Rectal smooth muscle tissue (tissue), 1 donor: ENCODE results near the gene PPM1B.
"Not testable (repeated sequence)": the region's sequence is repeated elsewhere in the genome, so short reads cannot be mapped to it uniquely, and the experiment has no call there.

Experiments
- H3K27ac ChIP-seq: one replicate; pipeline ENCODE4 v1.7.0; 2013; ENCODE audit warnings: low read depth, low read length, inconsistent platforms
- H3K27me3 ChIP-seq: one replicate; pipeline ENCODE4 v1.7.0; 2013; ENCODE audit warnings: low read length; ENCODE audit not compliant: control insufficient read depth, insufficient read depth
- H3K36me3 ChIP-seq: one replicate; pipeline ENCODE4 v1.7.0; 2013; ENCODE audit warnings: low read length; ENCODE audit not compliant: control insufficient read depth, insufficient read depth
- H3K4me1 ChIP-seq: one replicate; pipeline ENCODE4 v1.7.0; 2013; ENCODE audit warnings: low read length; ENCODE audit not compliant: control insufficient read depth, insufficient read depth
- H3K4me3 ChIP-seq: one replicate; pipeline ENCODE4 v1.7.0; 2013; ENCODE audit warnings: low read length
- H3K9ac ChIP-seq: one replicate; pipeline ENCODE4 v1.7.0; 2013; ENCODE audit warnings: low read length

Gene PPM1B

DNA sequence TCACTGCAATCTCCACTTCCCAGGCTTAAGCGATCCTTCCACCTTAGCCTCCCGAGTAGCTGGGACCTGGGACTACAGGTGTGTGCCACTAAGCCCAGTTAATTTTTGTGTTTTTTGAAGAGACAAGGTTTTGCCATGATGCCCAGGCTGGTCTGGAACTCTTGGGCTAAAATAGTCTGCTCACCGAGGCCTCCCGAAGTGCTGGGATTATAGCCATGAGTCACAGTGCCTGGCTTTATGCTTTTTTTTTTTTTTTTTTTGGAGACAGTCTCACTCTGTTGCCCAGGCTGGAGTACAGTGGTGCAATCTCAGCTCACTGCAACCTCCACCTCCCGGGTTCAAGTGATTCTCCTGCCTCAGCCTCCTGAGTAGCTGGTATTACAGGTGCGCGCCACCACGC lies 39.0 kb downstream of the PPM1B start:
- not testable (repeated sequence) for H3K36me3 ChIP-seq, H3K4me1 ChIP-seq, H3K27ac ChIP-seq, H3K4me3 ChIP-seq, H3K27me3 ChIP-seq, H3K9ac ChIP-seq

DNA sequence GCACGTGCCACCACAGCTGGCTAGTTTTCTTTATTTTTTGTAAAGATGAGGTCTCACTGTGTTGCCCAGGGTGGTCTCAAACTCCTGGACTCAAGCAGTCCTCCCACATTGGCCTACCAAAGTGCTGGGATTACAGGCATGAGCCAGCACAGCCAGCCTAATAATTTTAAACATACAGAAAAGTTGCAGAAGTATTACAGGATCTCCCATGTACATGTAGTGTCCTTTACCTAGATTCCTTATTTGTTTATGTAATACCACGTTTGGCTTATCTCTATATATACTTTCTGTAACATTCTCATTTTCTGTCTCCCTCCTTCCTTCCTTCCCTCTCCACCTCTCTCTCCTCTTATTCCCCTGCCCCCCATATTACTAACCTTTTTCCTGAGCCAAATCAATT lies 41.7 kb downstream of the PPM1B start:
- H3K27me3 ChIP-seq, result no peaks in the 10 kb centered on the region
- no peak overlapping the region for H3K27ac ChIP-seq
- H3K4me3 ChIP-seq, result no peak overlapping the region
- no peaks in the 10 kb centered on the region for H3K4me1 ChIP-seq
- no peak overlapping the region for H3K9ac ChIP-seq
- peaks cover 2% of the 10 kb centered on the region for H3K36me3 ChIP-seq

DNA sequence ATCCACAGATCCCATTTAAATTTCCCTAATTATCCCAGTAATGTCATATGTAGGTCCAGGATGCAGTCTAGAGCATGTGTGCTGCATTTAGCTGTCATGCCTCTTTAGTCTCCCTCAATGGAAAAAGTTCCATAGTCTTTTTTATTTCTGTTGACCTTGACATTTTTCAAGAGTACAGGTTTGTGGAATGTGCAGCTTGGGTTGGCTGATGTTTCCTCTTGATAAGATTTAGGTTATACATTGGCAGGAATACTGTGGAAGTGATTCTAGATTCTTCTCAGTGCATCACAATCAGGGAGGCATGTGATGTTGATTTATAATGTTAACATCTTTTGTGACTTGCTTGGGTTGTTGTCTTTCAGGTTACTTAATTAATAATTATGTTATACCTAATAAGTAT lies 42.5 kb downstream of the PPM1B start:
- no peak overlapping the region for H3K9ac ChIP-seq
- H3K27me3 ChIP-seq, result no peaks in the 10 kb centered on the region
- H3K27ac ChIP-seq, result no peak overlapping the region
- H3K4me3 ChIP-seq, result no peak overlapping the region
- H3K36me3 ChIP-seq, result peaks cover 2% of the 10 kb centered on the region
- no peaks in the 10 kb centered on the region for H3K4me1 ChIP-seq

DNA sequence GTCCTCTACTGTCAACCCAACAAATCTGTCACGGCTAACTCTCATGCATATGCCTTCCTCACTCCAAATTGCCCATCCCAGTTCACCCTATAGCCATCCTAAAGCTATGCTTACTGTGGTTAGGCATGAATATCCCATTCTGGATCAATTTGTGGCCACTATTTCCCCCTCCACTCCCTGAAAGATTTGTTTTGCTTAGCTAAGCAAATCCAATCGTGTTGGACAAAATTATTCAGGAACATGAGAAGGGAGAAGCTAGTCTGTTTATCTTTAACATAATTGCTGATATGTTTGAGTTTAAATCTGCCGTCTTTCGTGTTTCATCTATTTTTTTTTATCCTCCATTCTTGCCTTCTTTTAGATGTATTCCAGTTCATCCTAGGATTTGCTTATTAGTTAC lies 43.6 kb downstream of the PPM1B start:
- no peaks in the 10 kb centered on the region for H3K4me1 ChIP-seq
- no peak overlapping the region for H3K4me3 ChIP-seq
- no peak overlapping the region for H3K27ac ChIP-seq
- H3K27me3 ChIP-seq, result no peaks in the 10 kb centered on the region
- peaks cover 2% of the 10 kb centered on the region for H3K36me3 ChIP-seq
- no peak overlapping the region for H3K9ac ChIP-seq

DNA sequence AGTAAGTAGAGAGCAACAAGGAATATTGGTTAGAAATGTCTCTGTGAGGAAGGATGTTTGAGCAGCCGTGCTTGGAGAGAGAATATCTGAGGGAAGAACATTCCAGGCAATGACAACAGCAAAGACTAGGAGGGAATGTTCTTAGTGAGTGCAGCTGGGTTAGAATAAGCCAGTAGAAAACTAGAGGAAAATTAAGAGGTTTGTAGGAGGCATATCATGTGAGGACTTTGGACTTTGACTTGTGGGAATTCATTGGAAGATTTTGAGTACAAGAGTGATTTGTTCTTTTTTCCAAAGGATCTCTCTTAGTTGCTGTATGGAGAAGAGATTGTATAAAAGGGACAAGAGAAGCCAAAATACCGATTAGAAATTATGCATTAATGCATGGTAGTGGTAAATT lies 47.2 kb downstream of the PPM1B start:
- Histone ChIP-seq H3K27me3 (no peaks in the 10 kb centered on the region), H3K4me1 (no peaks in the 10 kb centered on the region), H3K9ac (no peak overlapping the region), H3K36me3 (no peaks in the 10 kb centered on the region), H3K27ac (no peak overlapping the region), H3K4me3 (no peak overlapping the region)

DNA sequence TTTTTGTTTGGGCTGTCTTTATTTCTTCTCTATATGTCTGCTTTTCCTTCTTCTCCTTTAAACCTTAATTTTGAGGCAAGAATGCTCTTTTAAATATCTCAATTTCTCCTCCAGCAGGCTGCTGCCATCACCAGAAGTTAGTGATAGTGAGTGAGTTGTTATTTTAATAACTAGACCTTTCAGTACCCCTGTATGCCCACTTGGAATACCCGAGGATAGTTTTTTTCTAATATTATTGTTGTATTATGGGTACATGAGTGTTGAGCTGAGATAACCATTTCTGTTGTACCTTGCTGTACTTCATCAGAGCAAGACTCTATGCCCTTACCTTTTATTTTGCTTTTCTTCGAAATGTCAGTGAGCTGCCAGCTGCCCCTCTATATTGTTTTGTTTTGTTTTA lies 50.1 kb downstream of the PPM1B start:
- H3K4me1 ChIP-seq, result no peaks in the 10 kb centered on the region
- H3K36me3 ChIP-seq, result no peaks in the 10 kb centered on the region
- H3K9ac ChIP-seq, result no peak overlapping the region
- H3K4me3 ChIP-seq, result no peak overlapping the region
- no peaks in the 10 kb centered on the region for H3K27me3 ChIP-seq
- no peak overlapping the region for H3K27ac ChIP-seq

DNA sequence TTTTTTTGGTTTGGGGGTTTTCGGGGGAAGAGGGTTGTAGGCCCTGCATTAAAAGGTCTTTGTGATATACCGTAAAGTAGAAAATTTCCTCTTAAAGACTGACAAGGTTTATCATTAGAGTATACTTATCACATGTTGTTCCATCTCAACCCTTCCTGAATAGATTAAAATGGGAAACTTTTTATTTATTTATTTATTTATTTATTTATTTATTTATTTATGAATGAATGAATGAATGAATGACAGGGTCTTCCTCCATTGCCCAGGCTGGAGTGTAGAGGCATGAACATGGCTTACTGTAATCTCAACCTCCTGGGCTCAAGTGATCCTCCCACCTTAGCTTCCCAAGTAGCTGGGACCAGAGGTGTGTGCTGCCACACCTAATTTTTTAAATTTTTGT lies 58.1 kb downstream of the PPM1B start:
- Histone ChIP-seq H3K27me3 (no peaks in the 10 kb centered on the region), H3K27ac (no peak overlapping the region), H3K4me1 (no peaks in the 10 kb centered on the region), H3K4me3 (no peak overlapping the region), H3K9ac (no peak overlapping the region), H3K36me3 (no peaks in the 10 kb centered on the region)

DNA sequence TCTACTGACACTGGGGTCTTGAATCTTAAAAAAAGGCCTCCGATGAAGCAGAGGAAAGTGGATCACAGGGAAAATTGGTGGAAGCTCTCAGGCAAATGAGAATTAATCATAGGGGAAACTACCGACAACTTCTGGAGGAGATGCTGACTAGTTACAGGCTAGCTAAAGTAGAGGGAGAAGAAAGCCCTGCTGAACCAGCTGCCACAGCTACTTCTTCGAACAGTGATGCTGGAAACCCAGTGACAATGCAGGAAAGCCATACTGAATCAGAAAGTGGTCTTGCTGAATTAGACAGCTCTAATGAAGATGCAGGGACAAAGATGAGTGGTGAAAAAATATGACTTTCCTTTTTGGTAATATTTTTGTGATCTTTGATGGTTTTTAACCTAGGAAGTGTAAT lies 61.7 kb downstream of the PPM1B start:
- Histone ChIP-seq H3K27me3 (no peaks in the 10 kb centered on the region), H3K4me3 (no peak overlapping the region), H3K36me3 (no peaks in the 10 kb centered on the region), H3K4me1 (no peaks in the 10 kb centered on the region), H3K27ac (no peak overlapping the region), H3K9ac (no peak overlapping the region)

DNA sequence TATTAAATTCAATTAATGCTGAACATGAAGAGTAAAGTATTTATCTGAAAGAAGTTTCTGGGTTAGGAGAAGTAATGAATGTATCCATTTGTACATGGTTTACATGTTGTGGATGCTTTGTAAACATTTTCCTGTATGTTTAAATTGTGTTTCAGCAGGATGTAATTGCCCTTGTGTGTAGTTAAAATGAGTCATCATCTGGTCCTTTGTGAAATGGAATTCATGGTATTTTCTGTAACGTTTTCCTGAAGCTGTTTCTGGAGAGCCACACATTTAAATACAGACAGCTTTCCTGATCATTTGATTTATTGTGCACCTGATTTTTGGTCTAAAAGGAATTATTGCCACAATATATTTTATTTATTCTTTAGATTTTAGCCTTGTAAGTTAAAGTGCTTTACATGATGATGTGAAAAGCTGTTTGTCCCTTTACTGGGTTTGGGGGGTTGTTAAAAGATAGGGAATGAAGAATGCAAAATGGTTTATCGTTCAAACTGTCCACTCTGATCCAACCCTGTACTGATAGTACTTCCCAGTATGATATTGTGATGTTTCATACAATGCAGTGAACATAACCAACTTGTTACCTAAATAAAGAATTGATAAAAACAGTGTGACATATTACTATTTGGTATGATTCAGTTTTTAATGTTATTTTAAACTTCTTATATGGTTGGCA lies 64.9 kb downstream of the PPM1B start:
- no peak overlapping the region for H3K4me3 ChIP-seq
- no peaks in the 10 kb centered on the region for H3K4me1 ChIP-seq
- no peak overlapping the region for H3K27ac ChIP-seq
- no peak overlapping the region for H3K9ac ChIP-seq
- no peaks in the 10 kb centered on the region for H3K36me3 ChIP-seq
- no peaks in the 10 kb centered on the region for H3K27me3 ChIP-seq

DNA sequence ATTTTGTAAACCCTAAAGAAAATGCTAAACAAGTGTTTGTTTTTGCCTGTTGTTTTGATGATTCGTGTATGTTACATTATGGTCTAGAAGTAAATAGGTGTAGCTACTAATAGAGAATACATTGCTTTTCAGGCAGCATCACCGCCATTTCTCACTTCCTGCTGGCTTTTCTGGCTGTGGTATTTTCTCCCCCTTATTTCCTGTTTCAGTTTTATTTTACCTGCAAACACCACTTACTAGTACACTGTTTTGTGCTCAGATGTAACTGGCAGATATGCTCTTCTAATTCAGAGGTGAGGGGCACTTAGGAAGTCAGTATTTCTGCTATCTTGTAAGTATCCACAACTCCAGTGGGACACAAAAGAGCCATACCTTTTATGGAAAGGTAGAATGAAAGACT lies 68.5 kb downstream of the PPM1B start:
- Histone ChIP-seq H3K9ac (no peak overlapping the region), H3K4me3 (no peak overlapping the region), H3K27ac (no peak overlapping the region), H3K4me1 (no peaks in the 10 kb centered on the region), H3K27me3 (no peaks in the 10 kb centered on the region), H3K36me3 (no peaks in the 10 kb centered on the region)

DNA sequence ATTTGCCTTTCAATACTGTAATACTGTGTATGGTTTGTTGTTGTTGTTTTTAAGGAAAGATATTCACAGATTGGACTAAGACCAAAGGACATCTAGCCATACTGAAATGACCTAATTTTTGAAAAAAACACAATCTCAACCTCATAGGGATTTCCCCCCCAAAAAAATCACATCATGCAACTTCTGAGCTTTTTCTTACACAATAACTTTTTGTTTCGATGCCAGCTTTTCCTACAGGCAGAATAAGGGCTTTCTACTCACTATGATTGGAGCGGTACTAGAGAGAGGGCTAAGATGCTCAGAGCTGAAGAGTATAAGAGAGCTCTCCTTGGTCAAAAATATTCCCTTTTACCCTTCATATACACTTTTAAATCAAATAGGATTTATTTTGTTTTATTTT lies 74.2 kb downstream of the PPM1B start:
- H3K4me3 ChIP-seq, result no peak overlapping the region
- no peak overlapping the region for H3K27ac ChIP-seq
- no peaks in the 10 kb centered on the region for H3K4me1 ChIP-seq
- H3K9ac ChIP-seq, result no peak overlapping the region
- no peaks in the 10 kb centered on the region for H3K27me3 ChIP-seq
- H3K36me3 ChIP-seq, result no peaks in the 10 kb centered on the region

DNA sequence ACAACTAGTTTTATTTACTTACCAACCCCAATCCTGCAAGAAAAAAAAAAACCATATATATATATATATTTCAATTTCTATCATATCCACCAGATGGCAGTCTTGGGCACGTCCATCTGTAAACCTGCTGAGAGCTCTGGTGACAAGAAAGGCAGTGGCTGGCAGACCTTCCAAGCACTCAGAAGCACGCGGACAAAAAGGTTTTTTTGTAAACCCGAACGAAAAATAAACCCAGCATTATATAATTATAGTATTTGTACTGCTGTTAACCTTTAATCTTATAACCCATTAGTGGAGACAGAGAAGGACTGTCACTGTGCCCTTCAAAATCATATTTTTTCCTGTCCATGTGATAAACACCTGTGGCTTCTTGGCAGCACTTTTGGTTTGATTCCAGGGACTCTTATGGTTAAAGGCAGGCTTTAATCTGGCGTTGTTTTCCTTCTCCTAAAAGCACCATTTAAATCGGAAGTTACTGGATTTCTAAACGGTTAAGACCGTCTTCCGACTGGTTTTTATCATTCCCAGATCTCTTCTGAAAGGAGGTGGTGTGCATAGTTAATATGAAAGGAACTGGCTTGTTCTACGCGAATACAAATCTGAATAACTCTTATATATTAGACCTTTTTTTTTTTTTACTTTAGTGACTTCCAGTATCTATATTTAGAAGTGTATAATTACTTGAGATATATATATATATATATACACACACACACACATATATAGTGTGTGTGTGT lies 75.6 kb downstream of the PPM1B start:
- H3K4me1 ChIP-seq, result no peaks in the 10 kb centered on the region
- H3K9ac ChIP-seq, result peak overlapping the region; percentile 0
- H3K36me3 ChIP-seq, result no peaks in the 10 kb centered on the region
- peak overlapping the region; percentile 56 for H3K4me3 ChIP-seq
- no peak overlapping the region for H3K27ac ChIP-seq
- H3K27me3 ChIP-seq, result no peaks in the 10 kb centered on the region
